Hepatocyte (in vitro differentiated cells): ENCODE measurements around the gene FUT6.

Experiments
- CTCF ChIP-seq: fragments of 200-600 bp; sonication (generic); IDR thresholded peaks from 2 replicates; pipeline ENCODE4 v1.5.1; 2016; ENCODE audit warnings: antibody characterized with exemption, mild to moderate bottlenecking; ENCODE audit not compliant: poor library complexity
- EZH2phosphoT487 ChIP-seq: fragments of 200-600 bp; sonication (generic); IDR thresholded peaks from one replicate; pipeline ENCODE4 v1.6.1; 2018; ENCODE audit warnings: antibody characterized with exemption, mild to moderate bottlenecking, low read depth, moderate library complexity; ENCODE audit not compliant: unreplicated experiment, severe bottlenecking

GRCh38 chr19:5831159-5831558, 8.3 kb downstream of the FUT6 start:
- TF ChIP-seq CTCF (no peak), EZH2phosphoT487 (no peak)
